Islet of Langerhans (tissue), 1 donor: ENCODE measurements around the gene DNASE1L1.

Experiments
- FAIRE-seq: peaks from one replicate; lab custom pipeline; 2011; peaks lifted over from hg19 to GRCh38; lab: Jason Lieb, UNC

The DNASE1L1 gene

GRCh38 chrX:154409222-154409871, at the start of gene DNASE1L1:
DNASE1L1 (minus strand) TSS chrX:154409254; CDS start chrX:154405568, 3,686 bp downstream.
- no peak for FAIRE-seq

- no peak for FAIRE-seq
Observed at GRCh38 chrX:154458116-154458953, 49.3 kb upstream of the DNASE1L1 start, which contains the start of gene PLXNA3. PLXNA3 (plus strand) TSS chrX:154458281; CDS start chrX:154460184, 1,903 bp downstream.

GRCh38 chrX:154457491-154458115, 48.5 kb upstream of the DNASE1L1 start:
- no peak for FAIRE-seq

- FAIRE-seq, result no peak
Observed at GRCh38 chrX:154452823-154453222, 43.8 kb upstream of the DNASE1L1 start.

- FAIRE-seq, result no peak
Observed at GRCh38 chrX:154450312-154450711, 41.3 kb upstream of the DNASE1L1 start.

GRCh38 chrX:154449618-154450017, 40.6 kb upstream of the DNASE1L1 start:
- FAIRE-seq, result no peak

GRCh38 chrX:154448484-154448883, 39.4 kb upstream of the DNASE1L1 start:
- FAIRE-seq, result no peak

GRCh38 chrX:154446430-154446829, 37.4 kb upstream of the DNASE1L1 start:
- FAIRE-seq, result no peak

GRCh38 chrX:154445776-154446175, 36.7 kb upstream of the DNASE1L1 start:
- FAIRE-seq, result no peak

- FAIRE-seq, result no peak
Observed at GRCh38 chrX:154444755-154445246, 35.7 kb upstream of the DNASE1L1 start.

- no peak for FAIRE-seq
Observed at GRCh38 chrX:154443992-154444754, 35.1 kb upstream of the DNASE1L1 start, which contains the start of gene FAM50A. FAM50A (plus strand) TSS chrX:154444141; CDS start chrX:154444236, 95 bp downstream.

- no peak for FAIRE-seq
Observed at GRCh38 chrX:154443479-154443910, 34.4 kb upstream of the DNASE1L1 start.

- no peak for FAIRE-seq
Observed at GRCh38 chrX:154441984-154442707, 33.1 kb upstream of the DNASE1L1 start.

GRCh38 chrX:154441564-154441963, 32.5 kb upstream of the DNASE1L1 start:
- no peak for FAIRE-seq

- FAIRE-seq, result no peak
Observed at GRCh38 chrX:154440623-154441357, 31.7 kb upstream of the DNASE1L1 start.

GRCh38 chrX:154439841-154440240, 30.8 kb upstream of the DNASE1L1 start:
- FAIRE-seq, result no peak

- no peak for FAIRE-seq
Observed at GRCh38 chrX:154437971-154438893, 29.2 kb upstream of the DNASE1L1 start.

- no peak for FAIRE-seq
Observed at GRCh38 chrX:154436983-154437752, 28.1 kb upstream of the DNASE1L1 start, which contains the start of gene GDI1. GDI1 (plus strand) TSS chrX:154437154; CDS start chrX:154437255, 101 bp downstream.
